Activated T-helper 1 cell treated with Interleukin-2 at 50 U/mL for 16 hours (primary cell): ENCODE measurements around the gene TLL2.

ENCODE experiments used
- DNase-seq: peaks from one replicate; pipeline ENCODE4 v3.0.0-alpha.2; 2020; ENCODE audit warnings: low read depth

TLL2 gene

DNA sequence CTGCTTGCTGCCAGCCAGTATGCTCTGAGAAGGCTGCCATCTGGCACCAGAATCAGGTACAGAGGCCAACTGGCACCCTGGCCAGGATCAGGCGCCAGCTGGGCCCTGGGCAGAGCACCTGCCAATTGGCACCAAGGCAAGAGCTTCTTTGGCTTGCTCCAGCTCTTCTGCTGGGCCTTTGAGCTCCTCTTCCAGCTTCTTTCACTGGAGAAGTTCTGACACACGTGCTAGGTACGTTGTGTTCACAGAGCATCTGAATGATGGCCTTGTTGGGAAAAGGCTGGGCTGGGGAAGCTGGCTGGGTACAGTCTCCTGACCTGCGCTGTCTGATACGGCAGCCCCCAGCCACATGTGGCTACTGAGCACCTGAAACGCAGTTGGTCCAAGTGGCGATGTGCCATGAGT, 123.3 kb downstream of the TLL2 start:
- no peak for DNase-seq

GRCh38 chr10:96389785-96390184, 123.9 kb downstream of the TLL2 start:
- DNase-seq: no peak

- no peak for DNase-seq
These were observed 126.1 kb downstream of the TLL2 start for GRCh38 chr10:96387601-96388000.

DNA sequence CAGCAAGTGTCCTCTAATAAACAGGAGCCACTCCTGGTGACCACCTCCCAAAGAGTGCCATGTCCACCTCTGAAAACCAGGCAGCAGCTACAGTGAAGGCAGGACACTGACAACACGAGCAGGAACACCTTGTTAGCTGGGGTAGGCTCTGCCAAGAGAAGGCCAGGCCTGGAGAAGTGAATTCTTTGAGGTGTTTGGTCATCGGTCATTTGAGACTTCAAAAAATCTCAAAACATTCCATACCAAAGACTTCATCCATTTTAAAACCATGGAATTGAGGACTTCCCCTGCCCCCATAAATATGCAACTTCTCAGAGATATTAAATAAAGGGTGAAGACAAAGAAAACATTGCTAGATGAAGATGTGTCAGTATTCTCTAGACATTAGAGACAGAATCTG, 126.6 kb downstream of the TLL2 start:
- DNase-seq: no peak

DNA sequence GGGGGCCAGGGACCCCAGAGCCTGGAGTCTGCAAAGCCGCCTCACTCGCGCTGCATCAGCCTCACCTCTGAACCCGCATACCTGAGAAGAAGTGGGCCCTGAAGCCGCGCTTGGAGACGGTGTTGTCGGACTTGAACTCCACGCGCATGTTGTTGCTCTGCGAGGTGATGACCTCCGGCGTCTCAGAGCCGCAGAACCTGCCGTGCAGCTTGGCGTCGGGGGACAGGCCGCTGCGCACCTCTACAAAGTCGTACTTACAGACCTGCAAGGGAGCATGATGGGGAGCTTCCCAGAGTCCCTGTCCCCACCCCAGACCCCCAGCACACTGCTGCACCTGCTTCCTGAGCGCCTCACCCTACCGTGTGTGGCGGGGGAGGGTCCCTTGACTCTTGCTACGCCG, 129.2 kb downstream of the TLL2 start:
- DNase-seq: no peak

DNA sequence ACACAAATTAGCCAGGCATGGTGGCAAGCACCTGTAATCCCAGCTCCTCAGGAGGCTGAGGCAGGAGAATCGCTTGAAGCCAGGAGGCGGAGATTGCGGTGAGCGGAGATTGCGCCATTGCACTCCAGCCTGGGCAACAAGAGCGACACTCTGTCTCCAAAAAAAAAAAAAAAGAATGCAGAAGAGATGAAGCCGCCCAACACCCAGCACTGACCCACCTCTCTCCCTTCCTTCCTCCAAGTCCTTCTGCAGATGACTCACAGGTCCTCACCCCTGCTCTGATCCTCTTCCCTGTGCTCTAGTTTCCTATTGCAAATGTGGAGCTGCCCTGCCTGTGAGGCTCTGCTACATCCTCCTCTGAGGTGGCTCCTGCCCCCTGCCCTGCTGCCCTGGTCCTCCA, 132.9 kb downstream of the TLL2 start:
- no peak for DNase-seq

- DNase-seq: no peak
These were observed 134.0 kb downstream of the TLL2 start for GRCh38 chr10:96379758-96380157.

- no peak for DNase-seq
These were observed 135.0 kb downstream of the TLL2 start for GRCh38 chr10:96378741-96379140.

- DNase-seq: no peak
These were observed 135.9 kb downstream of the TLL2 start for GRCh38 chr10:96377816-96378294.

DNA sequence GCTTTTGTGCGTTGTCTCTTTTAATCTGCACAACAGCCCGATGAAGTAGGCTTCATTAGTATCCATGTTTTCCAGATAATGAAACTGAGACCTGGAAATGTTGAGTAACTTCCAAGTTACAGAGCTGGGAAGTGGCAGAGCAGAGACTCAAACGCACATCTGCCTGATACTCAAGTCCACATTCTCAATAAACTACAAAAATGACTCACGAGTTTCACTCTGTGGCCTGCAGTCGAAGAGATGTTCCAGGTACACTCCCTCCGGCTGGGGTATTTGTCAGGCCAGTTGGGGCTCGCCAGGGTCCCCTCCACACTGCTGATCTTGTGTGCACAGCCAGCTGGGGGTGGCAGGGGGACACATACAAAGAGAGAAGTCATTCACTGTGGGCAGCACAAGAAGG, 137.2 kb downstream of the TLL2 start:
- no peak for DNase-seq

GRCh38 chr10:96374985-96375830, 138.5 kb downstream of the TLL2 start:
- peak; percentile 38 for DNase-seq

GRCh38 chr10:96374639-96374984, 139.1 kb downstream of the TLL2 start:
- DNase-seq: no peak

DNA sequence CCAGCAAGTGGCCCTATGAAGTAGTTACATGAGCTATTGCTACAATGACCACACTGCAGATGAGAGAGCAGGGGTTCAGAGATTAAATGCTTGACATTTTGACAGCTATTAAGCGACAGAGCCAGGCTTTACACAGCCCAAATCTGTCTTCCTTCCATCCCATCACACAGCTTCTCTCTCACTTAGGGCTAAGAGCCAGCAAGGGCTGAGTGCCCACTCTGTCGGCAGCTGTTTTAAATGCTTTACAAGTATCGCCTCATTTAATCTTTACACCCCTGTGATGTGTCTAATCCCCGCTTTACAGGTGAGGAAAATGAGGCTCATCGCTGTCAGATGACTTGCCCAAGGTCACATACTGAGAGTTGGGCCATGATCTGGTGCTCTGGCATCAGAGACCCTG, 139.7 kb downstream of the TLL2 start:
- DNase-seq: no peak

GRCh38 chr10:96371356-96371755, 142.4 kb downstream of the TLL2 start:
- no peak for DNase-seq

- DNase-seq: peak; percentile 13
These were observed 143.1 kb downstream of the TLL2 start for GRCh38 chr10:96370584-96371157.

GRCh38 chr10:96369890-96370583, 143.7 kb downstream of the TLL2 start:
- no peak for DNase-seq

DNA sequence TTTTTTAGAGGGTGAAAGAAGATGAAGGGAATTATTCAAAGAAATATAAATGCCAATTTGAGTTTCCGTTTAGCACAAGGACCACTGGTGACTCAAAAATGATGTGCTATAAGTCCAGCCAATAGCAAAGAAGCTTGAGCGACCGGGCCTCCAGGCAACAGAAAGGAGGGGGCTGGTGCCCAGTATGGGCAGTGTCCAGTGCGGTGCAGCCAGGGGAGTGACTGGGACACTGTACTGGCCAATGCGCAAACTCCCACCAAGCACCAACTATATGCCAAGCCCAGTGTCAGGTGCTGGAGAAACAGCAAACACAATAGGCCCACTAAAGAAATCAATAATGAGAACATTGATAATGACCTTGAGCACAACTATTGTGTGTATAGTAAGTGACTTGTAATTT, 144.8 kb downstream of the TLL2 start:
- DNase-seq: no peak

DNA sequence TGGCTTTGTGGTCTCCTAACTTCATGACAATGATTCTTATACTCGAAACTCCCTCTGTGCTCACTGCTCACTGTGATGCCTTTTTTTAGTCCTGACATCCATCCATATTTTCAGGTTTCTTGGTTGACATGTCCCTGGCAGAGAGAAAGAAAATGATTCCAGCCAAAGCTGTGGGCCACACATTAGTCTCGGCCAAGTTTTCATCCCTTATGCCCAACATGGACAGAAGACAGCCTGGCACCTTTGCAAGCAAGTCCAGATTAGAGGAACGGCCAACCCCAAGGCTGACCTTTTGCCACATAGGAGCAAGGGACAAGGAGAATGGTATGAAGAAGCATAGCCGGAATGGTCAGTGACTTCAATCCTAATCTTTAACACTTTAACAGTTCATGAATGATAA, 146.3 kb downstream of the TLL2 start:
- DNase-seq: no peak

GRCh38 chr10:96366508-96366907, 147.2 kb downstream of the TLL2 start:
- DNase-seq: no peak

GRCh38 chr10:96365571-96365970, 148.2 kb downstream of the TLL2 start:
- DNase-seq: no peak

- no peak for DNase-seq
These were observed 153.0 kb downstream of the TLL2 start for GRCh38 chr10:96360766-96361165.

DNA sequence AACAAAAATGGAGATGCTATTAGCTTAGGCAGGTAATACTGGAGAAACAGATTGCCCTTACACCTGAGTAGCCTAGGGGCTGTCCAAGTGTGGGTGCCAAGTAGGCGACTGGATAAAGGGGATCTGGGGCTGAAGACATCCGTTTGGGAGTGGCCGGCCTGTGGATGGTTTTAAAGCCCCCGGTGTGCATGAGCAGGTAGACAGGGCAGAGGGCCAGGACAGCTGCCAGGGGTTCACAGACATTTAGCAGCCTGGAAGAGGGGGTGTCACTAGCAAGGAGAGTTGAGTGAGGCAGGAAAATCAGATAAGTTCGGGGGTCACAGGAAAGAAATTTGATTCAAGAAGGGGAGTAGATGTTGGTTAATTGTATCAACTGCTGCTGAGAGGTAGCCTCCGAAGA, 153.4 kb downstream of the TLL2 start:
- no peak for DNase-seq

- no peak for DNase-seq
These were observed 154.1 kb downstream of the TLL2 start for GRCh38 chr10:96359616-96360015.
